NOMO-1 (cell line): ENCODE measurements around the gene CASR.
A peak's percentile ranks its signal among the peaks of the same experiment; 100 is the strongest.

Experiments used
- DNase-seq, 2 experiments: peaks; one replicate each; lab custom pipeline; 2025; ENCODE audit not compliant: unreplicated experiment in 2 of 2; lab: John Stamatoyannopoulos, UW

Gene CASR

GRCh38 chr3:122208579-122208978, 25.1 kb downstream of the CASR start:
- no peak for DNase-seq

- DNase-seq, result no peak
Measured at GRCh38 chr3:122213650-122214049, 30.2 kb downstream of the CASR start.

- no peak for DNase-seq
Measured at GRCh38 chr3:122214711-122215110, 31.2 kb downstream of the CASR start.

GRCh38 chr3:122215592-122216298, 32.3 kb downstream of the CASR start:
- DNase-seq, result no peak

- no peak for DNase-seq
Measured at GRCh38 chr3:122217901-122218300, 34.4 kb downstream of the CASR start.

GRCh38 chr3:122219242-122219872, 35.9 kb downstream of the CASR start:
- no peak for DNase-seq

- DNase-seq, result no peak
Measured at GRCh38 chr3:122227036-122227781, 43.7 kb downstream of the CASR start.

- DNase-seq, result no peak
Measured at GRCh38 chr3:122230174-122230573, 46.7 kb downstream of the CASR start.

GRCh38 chr3:122231465-122232157, 48.1 kb downstream of the CASR start:
- no peak for DNase-seq

GRCh38 chr3:122232485-122232884, 49.0 kb downstream of the CASR start:
- no peak for DNase-seq

GRCh38 chr3:122233101-122233952, 49.9 kb downstream of the CASR start:
- peak; percentile 95 to 98 for DNase-seq

GRCh38 chr3:122234117-122234516, 50.6 kb downstream of the CASR start:
- no peak for DNase-seq

GRCh38 chr3:122235147-122235546, 51.7 kb downstream of the CASR start:
- DNase-seq, result no peak

- DNase-seq, result no peak
Measured at GRCh38 chr3:122239112-122239511, 55.6 kb downstream of the CASR start.

GRCh38 chr3:122245513-122246174, 62.2 kb downstream of the CASR start:
- DNase-seq, result peak in 1 of 2 experiments; percentile 84

GRCh38 chr3:122246199-122246598, 62.7 kb downstream of the CASR start:
- peak in 1 of 2 experiments; percentile 36 for DNase-seq

- DNase-seq, result peak; percentile 60 to 80
Measured at GRCh38 chr3:122247087-122247824, 63.8 kb downstream of the CASR start.

- DNase-seq, result no peak
Measured at GRCh38 chr3:122247825-122248185, 64.3 kb downstream of the CASR start.

GRCh38 chr3:122251428-122251827, 68.0 kb downstream of the CASR start:
- peak in 1 of 2 experiments; percentile 42 for DNase-seq
